Stimulated activated CD4-positive, alpha-beta T cell treated with anti-CD3 and anti-CD28 coated beads, Interleukin-15, amount 100 ng/mL, for 1 hour (primary cell): ENCODE results near the gene ANKRD7.

ENCODE experiments used
- DNase-seq, 2 donors: peaks; one replicate each; pipeline ENCODE4 v3.0.0-alpha.2; 2020; ENCODE audit warnings: low read depth in 1 of 2, low spot score in 1 of 2

Gene ANKRD7, protein sequence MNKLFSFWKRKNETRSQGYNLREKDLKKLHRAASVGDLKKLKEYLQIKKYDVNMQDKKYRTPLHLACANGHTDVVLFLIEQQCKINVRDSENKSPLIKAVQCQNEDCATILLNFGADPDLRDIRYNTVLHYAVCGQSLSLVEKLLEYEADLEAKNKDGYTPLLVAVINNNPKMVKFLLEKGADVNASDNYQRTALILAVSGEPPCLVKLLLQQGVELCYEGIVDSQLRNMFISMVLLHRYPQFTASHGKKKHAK

DNA sequence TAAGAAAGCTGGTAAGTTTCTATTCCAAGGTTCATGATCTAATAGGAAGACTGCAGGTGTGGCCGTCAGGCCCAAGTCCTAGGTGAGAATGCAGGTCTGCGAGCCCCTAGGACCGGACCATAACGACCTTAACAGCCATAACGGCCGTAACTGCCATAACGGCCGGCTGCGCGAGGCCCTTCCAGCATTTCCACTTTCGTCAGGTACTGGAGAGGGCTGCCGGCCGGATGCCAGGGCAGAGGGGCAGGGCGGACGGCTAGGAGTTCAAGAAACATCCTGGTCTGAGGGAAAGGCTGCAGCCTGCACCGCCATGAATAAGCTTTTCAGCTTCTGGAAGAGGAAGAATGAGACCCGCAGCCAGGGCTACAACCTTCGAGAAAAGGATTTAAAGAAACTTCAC lies at the start of gene ANKRD7:
TSS of gene ANKRD7 (plus strand) at position 184 of the 400 bp plus-strand sequence. CDS start at position 311, 127 bp downstream.
- DNase-seq, result no peak

DNA sequence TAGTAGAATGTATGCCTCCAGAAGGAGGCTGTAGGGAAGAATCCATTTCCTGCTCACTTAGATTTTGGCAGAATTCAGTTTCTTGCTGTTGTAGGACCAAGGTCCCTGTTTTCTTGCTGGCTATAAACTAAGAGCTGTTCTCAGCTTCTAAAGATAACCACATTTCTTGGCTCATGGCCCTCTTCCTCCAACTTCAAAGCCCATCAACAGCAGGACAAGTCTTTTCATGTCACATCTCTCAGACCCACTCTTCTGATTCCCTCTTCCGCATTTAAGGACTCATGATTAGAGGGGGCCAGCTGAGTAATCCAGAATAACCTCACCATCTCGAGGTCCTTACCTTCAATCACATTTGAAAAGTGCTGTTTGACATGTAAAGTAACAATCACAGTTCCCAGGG lies 48.8 kb upstream of the ANKRD7 start:
- no peak for DNase-seq

DNA sequence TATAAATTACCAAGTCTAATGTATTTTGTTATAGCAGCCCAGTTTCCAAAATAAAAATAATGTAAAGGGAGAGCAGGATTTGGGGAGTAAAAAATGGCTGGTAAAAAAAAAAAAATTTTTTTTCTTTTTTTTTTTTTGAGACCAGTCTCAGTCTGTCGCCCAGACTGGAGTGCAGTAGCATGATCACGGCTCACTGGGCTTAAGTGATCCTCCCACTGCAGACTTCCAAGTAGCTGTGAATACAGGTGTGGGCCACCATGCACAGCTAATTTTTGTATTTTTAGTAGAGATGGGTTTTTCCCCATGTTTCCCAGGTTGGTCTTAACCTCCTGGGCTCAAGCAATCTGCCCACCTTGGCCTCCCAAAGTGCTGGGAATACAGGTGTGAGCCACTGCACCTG lies 45.3 kb upstream of the ANKRD7 start:
- no peak for DNase-seq

DNA sequence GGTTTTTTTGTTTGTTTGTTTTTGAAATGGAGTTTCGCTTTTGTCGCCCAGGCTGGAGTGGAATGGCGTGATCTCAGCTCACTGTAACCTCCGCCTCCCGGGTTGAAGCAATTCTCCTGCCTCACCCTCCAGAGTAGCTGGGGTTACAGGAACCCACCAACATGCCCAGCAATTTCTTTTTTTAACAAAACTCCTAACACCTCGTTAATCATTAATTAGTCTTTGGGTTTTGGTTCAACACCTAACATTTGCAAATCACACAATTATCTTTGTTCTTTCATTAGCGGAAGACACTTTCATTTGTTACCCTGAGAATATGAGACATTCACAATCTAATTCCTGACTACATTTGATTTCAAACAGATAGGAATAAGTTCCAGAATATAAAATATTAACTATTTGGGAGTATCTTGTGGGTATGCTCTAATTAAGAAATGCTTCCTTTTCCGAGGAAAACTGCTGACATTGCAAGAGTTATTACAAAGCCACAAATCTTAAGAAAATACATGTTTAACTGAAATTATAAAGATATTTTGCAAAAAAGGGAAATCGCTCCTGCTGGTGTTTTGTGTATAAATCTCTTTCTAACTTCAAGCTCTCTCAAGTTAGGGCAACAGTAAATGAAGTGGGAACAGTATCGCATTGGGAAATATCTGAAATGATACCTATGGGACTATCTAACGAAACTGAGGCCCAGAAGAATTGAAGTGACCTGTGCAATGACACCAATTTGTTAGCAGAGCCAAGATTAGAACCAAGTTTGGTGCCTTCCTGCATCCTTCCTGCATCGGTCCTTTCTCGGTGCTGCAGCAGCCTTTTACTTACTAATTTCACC lies 41.7 kb upstream of the ANKRD7 start:
- no peak for DNase-seq

DNA sequence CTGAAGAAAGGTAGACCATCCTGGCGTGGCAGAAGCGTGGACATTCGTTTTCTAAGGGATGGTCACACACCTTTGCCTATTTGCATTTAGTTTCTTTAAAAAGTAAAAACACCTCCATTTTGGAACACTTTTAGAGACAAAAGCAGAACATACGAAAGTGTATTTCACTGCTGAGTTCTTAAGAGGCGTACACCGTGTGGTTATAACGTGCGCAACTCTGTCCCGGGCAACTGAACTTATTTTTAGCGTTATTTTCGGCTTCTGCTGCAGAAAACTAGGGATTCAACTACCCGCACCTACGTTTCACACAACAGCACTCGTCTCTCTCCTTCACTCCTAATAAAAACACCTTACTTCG lies 41.1 kb upstream of the ANKRD7 start:
- no peak for DNase-seq

DNA sequence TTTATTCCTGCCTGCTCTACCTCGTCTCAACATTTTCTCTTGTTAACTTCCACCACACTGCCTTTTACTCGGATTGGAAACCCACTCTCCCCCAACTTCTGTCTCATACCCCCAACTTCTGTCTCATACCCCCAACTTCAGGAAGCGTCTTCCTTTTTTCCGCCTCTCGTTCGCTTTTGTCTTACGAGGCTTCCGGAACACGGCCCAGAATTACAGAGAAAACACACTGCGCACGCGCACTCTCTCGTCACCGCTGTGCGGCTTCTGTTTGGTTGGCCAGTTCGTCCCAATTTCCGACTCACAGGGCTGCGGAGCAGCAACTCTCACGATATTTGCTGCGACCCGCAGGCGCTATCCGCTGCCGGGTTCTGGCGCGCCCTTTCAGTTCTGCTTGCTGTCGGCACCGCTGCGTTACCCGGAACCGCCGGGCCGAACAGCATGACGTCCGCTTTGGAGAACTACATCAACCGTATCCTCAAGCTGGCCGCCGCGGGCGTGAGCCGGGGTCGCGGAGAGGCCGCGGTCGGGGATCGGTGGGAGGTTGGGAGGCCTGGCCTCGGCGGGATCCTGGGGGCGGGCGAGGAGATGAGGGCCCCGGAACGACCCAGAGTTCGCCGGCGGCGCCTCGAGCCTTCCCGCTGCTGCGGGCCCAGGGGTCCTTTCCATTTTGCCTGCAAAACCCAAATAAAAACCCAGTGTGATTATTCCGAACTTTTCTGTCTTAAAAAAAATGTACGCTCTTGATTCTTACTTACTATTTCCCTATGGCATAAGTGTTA lies 40.5 kb upstream of the ANKRD7 start, which contains the start of gene LSM8:
TSS of gene LSM8 (plus strand) at position 379 of the 779 bp plus-strand sequence. CDS start at position 439, 60 bp downstream.
- DNase-seq, result peak; percentile 93 to 94

DNA sequence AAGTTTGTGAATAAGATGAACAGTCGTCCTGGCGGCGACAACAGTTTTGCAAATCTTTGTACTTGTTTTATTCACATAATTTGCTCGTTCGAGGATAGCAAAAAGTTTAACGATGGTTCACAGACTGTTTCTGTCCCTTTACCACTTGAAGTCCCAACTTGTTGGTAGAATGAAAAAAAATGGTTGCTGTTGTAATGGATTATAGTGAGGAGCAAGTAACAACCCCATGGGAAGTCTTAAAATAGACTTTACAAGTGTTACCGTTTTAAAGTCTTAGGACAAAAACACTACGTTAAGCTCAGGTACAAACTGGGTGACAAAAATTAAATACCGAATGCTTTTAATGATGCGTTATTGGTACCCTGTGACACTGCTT lies 40.0 kb upstream of the ANKRD7 start:
- no peak for DNase-seq

DNA sequence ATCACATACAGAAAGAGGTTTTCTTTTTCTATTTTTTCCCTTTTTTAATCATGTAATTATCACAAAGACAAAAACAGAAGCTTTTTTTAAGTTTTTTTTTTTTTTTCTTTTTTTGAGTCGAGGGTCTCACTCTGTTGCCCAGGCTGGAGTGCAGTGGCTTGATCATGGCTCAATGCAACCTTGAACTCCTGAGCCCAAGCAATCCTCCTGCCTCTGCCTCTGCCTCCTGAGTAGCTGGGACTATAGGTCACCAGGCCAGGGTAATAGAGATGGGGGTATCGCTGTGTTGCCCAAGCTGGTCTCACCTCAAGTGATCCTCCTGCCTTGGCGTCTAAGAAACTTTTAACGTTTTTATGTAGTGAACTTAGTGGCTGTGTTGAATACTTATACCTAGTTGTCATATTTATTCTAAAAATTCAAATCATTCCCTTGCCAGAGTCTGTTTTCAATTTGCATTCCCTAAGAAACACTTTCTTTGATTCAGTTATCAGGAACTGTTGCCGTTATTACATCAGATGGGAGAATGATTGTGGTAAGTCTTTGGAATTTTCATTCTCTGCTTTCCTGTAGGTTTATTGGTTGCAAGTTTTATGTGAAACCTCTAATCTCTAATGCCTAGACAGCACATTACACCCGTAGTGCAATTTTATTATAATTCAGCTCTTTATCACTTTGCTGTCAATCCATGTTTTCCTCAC lies 39.2 kb upstream of the ANKRD7 start:
- no peak for DNase-seq

DNA sequence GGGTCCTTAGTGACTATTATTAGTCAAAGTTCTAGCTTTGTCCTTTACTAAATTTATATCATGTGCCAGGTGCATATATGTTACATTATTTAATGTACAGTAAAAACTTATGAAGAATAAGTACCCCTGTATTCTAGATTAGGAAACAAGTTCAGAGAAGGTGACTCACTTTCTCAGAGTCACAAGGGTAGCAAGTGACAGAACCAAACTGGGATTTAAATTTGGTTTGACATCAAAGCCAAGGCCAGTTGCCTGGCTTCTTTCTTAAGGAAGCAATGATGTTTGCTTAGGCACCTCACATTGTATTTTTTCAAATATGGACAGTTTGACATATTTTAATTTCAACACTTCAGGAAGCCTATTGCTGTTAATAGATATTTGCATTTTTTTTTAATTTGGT lies 38.0 kb upstream of the ANKRD7 start:
- DNase-seq, result no peak

DNA sequence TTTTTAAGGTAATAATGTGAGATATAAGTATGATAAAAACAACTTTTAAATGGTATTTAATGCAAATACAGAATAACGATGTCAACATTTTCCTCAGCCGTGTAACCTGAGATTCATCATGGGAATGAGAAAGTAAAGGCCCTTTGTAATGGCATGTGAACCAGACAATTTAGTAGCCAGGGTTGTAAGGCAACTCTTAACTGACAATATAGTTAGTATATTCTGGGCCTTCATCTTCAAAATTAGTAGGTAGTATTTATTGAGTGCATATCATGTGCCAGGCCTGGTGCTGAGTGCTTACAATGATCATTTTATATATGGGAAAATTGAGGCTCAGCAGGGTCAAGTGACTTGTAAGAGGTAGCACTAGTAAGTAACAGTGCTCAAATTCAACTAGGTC lies 29.9 kb upstream of the ANKRD7 start:
- DNase-seq, result no peak

DNA sequence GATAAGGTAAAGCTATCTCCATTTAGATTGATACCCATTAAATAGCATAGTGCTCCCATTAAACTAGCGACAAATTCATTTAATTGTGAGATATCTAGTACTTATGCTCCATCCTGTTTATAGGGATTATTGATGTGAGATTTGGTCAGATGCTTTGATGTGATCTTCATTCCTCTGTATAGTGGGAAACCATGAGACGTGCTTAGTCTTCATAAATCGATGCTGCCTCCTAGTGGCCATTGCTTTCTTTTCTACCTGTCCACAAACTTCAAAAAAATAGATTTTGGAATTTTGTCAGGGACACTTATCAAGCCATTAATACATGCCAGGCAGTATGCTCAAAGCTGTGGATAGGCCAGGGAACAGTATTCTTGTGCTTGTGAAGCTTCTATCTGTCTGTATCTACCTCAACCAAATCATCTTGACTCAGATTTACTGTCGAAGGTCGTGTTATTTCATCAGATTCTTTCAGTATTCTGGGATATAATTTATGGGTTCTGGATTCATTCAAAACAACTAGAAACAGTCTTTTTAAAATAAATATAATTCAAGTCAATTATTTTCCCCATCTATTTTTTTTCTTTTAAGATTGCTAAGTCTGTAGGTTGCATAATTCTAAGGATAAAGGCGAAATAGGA lies 28.5 kb upstream of the ANKRD7 start:
- peak in 1 of 2 donors; percentile 5 for DNase-seq

DNA sequence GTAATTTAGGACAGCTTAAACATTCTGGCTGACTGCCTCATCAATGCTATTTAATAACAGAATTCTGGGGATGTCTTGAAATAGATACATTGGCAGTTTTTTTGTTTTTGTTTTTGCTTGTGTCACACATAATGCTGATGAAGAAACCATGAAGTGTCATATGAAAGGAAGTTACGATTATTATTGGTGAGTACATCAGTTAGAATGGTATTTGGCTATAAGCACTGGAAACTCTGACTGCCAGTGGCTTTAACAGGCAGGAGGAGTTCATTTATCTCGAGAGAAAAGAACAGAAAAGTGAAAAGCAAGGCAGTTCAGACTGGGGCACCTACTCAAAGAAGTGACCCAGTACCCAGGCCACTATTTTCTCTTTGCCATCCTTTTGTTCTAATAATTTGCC lies 22.4 kb upstream of the ANKRD7 start:
- no peak for DNase-seq

DNA sequence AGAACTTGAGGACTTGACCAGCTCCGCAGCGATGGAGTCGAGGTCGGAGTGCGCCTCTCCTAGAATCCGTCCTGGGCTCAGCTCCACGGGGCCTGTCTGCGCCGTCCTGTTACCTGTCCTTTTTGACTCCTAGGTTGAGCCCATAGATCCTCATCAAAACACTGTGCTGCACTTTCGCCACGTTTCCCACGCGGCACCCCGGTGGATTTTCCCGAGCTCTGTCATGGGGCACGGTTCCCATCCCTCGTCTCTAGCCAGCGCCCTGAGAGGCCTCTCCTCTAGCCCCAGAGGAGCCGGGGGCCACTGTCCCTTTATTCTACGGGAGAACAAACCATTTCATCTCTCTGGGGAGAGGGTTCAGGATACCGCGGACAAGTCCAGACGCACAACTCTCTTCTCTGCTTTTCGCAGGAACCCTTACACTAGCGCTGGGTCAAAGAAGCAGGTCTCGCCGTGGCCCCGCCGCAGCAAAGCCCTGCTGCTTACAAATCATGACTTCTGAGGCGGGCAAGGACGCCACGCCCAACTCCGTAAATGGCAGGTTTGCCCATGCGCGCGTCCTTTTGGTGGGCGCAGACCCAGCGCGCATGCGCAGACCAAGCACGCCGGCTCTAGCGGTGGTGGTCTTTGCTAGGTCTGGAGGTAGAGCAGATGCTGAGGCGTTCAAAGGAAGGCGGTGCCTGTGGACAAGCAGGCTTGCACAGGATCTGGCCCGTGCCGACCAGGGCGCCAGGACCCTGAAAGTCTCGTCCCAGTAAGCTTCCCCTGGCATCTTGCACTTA lies 10.3 kb upstream of the ANKRD7 start:
- DNase-seq, result peak; percentile 19 to 55

DNA sequence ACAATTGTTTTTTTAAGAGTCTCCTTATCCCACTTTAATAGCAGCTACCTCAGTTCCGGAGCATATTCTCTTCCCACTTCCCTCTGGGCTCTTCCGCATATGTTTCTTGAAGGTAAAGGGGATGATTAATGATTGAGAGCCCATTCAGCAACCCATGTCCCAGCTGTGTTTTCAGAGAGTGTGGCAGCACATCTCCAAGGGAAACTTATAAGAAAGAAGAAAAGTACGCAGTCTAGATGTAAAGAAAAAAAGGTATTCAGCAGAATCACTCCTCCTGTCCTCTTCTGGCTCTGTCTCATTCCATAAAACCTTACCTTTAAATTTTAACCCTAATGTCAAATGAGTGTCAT lies 9.7 kb upstream of the ANKRD7 start:
- DNase-seq, result no peak

DNA sequence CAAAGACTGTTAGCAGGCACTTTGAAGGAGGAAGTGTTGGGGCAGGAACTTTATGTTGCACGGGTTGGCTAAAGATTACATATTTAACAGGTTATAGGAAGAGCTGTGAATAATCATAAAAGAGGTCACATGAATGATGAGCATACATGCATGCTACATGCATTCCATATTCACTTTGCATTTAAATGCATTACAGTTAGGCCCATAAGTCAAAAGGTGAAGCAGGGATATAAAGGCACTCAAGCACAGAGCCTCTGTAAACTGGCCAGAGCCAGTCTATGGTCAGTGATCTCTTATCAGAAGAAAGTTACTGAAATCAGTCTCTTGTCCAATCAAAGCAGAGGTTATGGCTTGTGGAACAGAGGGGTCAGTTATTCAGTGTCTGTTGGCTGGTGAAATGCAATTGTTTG lies 7.3 kb upstream of the ANKRD7 start:
- DNase-seq, result no peak

DNA sequence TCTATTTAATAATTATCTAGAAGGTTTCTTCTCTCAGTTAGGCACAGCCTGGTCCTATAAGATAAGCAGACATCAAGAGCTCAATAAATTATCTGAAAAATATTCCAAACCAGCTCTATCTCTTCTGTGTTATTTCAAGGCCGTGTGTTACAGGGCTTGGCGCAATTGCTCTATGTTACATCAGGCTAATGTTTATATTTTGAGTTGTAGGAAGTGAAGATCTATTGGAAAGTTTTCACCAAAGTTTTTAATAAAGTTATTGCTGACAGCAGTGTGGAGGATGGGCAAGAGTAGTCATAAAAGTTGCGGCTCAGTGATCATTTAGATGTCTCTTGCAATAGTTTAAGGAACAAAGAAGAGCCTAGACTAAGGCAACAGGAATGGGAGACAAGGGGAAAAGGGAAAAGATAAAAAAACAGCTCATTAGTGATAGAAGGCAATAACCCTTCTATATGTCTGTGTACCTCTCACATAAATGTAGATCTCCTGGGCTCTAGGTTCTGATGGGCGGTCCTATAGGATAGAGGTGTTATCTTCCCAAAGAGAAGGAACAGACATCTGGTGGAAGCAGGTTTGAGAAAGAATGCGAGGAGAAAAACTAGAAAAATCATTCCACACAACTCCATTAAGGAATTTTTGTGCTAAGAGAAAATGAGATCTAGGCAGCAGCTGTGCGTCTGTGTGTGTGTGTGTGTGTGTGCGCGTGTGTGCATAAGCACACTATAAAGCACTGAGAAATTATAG lies 5.9 kb upstream of the ANKRD7 start:
- DNase-seq, result no peak

DNA sequence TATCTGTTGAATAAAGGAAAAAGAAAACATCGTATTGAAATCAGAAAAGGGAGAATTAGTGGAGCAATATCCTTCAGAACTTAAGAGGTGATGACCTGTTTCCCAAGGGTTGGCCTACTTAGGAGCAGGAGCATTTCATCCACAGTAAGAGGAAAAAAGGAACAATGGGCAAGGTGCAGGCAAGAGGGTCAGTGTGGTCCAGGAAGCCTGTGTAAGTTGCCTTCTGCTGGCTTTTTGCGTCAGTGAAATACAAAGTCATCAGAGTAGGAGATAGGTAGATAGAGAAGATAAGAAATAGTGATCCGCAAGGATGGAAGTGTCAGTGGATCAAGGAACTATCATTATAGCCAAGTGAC lies 5.4 kb upstream of the ANKRD7 start:
- DNase-seq, result no peak

DNA sequence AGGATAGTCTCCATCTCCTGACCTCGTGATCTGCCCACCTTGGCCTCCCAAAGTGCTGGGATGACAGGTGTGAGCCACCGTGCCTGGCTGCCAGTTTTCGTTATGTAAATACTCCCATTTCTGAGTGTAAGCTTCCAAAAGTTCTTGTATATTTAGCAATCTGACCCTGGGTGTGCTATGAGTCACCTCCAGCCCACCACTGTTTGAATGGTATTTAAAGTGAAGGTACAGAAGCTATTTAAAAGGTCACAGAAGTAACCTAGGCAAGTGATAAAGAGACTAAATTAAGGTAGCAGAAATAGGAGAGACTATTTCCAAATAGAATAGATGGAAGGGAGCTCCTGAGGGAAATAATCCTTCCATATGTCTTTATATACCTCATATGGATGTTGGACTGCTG lies 3.9 kb upstream of the ANKRD7 start:
- DNase-seq, result no peak

DNA sequence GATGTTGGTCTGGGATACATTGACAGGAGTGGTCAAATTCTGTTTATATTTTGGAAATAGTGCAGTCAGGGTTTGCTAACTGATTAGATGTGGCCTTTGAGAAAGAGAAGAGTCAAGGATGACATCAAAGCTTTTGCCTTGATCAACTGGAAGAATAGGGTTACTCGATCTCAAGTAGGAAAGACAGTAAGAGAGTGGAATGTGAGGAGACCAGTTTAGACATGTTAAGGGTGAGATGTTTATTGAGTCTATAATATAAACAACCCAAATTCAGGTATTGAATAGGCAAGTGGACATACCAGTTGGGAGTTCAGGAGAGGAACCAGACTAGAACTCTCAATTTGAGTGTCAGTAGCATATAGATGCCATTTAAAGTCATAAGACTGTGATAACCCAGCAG lies 1.9 kb upstream of the ANKRD7 start:
- DNase-seq, result no peak

DNA sequence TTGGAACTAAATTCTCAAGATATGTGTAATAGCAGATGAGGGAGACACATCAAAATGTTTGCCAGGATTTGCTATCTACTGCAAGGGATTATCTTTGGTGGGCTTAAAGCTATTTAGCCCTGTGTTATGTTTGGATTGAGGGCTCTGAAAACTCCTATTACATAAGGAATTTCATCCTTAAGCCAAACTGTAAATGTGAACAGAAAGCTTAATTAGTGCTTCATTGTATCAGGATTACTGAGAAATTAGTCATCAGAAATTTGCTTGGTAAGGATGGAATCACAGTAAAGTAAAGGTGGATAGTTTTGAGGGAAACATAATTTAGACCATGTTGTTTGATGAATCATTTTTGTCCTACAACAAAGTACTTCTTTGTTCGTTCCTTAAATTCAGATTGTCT lies 8.3 kb downstream of the ANKRD7 start:
- DNase-seq, result no peak
